ENCODE results near the gene ZWILCH.

Gene ZWILCH

GRCh38 chr15:66593219-66593780 is 88.2 kb downstream of the ZWILCH start:
- DNase-seq (ENCODE audit: low spot score) = no peak
- H3K27ac ChIP-seq = no peak overlapping the region
- no peak for TF ChIP-seq CTCF (conservative IDR thresholded peaks at IDR 0.05; ENCODE audit: low read depth)
- ChIA-PET CTCF (no interaction called here), POLR2A (ENCODE audit: low non-redundant PET) (no interaction called here)

GRCh38 chr15:66594344-66594743 is 89.2 kb downstream of the ZWILCH start:
- no peak for DNase-seq (ENCODE audit: low spot score)
- no peak for TF ChIP-seq CTCF (conservative IDR thresholded peaks at IDR 0.05; ENCODE audit: low read depth)
- no peak overlapping the region for H3K27ac ChIP-seq
- CTCF ChIA-PET = interaction anchor here (0.6 kb wide), 2 partner anchors 269 to 311 kb away, joined by 3 to 4 read pairs; no protein-coding TSS in a partner anchor
- POLR2A ChIA-PET (ENCODE audit: low non-redundant PET) = no interaction called here

GRCh38 chr15:66594836-66595235 is 89.7 kb downstream of the ZWILCH start:
- CTCF ChIA-PET = no interaction called here
- H3K27ac ChIP-seq = no peak overlapping the region
- no peak for TF ChIP-seq CTCF (conservative IDR thresholded peaks at IDR 0.05; ENCODE audit: low read depth)
- no peak for DNase-seq (ENCODE audit: low spot score)
- POLR2A ChIA-PET (ENCODE audit: low non-redundant PET) = no interaction called here

- CTCF ChIA-PET = no interaction called here
- no peak for TF ChIP-seq CTCF (conservative IDR thresholded peaks at IDR 0.05; ENCODE audit: low read depth)
- POLR2A ChIA-PET (ENCODE audit: low non-redundant PET) = no interaction called here
- DNase-seq (ENCODE audit: low spot score) = no peak
- H3K27ac ChIP-seq = no peak overlapping the region
These were observed 90.2 kb downstream of the ZWILCH start for GRCh38 chr15:66595332-66595731.

GRCh38 chr15:66595931-66596545 is 90.9 kb downstream of the ZWILCH start:
- H3K27ac ChIP-seq = no peak overlapping the region
- POLR2A ChIA-PET (ENCODE audit: low non-redundant PET) = no interaction called here
- no peak for DNase-seq (ENCODE audit: low spot score)
- CTCF ChIA-PET = interaction anchor here (0.6 kb wide), 1 partner anchor 89 kb away, joined by 3 read pairs; no protein-coding TSS in a partner anchor
- no peak for TF ChIP-seq CTCF (conservative IDR thresholded peaks at IDR 0.05; ENCODE audit: low read depth)

GRCh38 chr15:66598095-66598815 is 93.1 kb downstream of the ZWILCH start:
- no peak for DNase-seq (ENCODE audit: low spot score)
- CTCF ChIA-PET = interaction anchor here (0.8 kb wide), 1 partner anchor 253 kb away, joined by 3 read pairs; no protein-coding TSS in a partner anchor
- POLR2A ChIA-PET (ENCODE audit: low non-redundant PET) = no interaction called here
- H3K27ac ChIP-seq = no peak overlapping the region
- TF ChIP-seq CTCF (conservative IDR thresholded peaks at IDR 0.05; ENCODE audit: low read depth) = no peak
